Activated naive CD4-positive, alpha-beta T cell treated with anti-CD3 and anti-CD28 coated beads for 36 hours (primary cell): ENCODE measurements around the gene STEAP1. TPM values are rescaled to one million over a fixed set of nuclear protein-coding genes. Genes with fewer than 3 reads are reported as not detected.
A peak's percentile ranks its signal among the peaks of the same experiment; 100 is the strongest.
"Not testable (repeated sequence)": the region's sequence is repeated elsewhere in the genome, so short reads cannot be mapped to it uniquely, and the experiment has no call there.

Experiments
- CTCF ChIA-PET: fragments of 350-600 bp; sonication (Branson Sonifier 250); formaldehyde crosslinking; loops from one replicate; lab custom pipeline; 2021; ENCODE audit warnings: antibody characterized with exemption; lab: Charles Lee
- DNase-seq: peaks from one replicate; pipeline ENCODE4 v3.0.0-alpha.2; 2020
- H3K27ac Mint-ChIP-seq: one replicate; pipeline ENCODE4 v1.8.0; 2021; ENCODE audit warnings: mild to moderate bottlenecking, mixed read lengths
- H3K27me3 Mint-ChIP-seq: one replicate; pipeline ENCODE4 v1.8.0; 2021; ENCODE audit warnings: low read depth, mixed read lengths
- H3K36me3 Mint-ChIP-seq: one replicate; pipeline ENCODE4 v1.8.0; 2021; ENCODE audit warnings: low read depth, mixed read lengths
- H3K4me1 Mint-ChIP-seq: one replicate; pipeline ENCODE4 v1.8.0; 2021; ENCODE audit warnings: low read depth, mixed read lengths
- H3K4me3 Mint-ChIP-seq: one replicate; pipeline ENCODE4 v1.8.0; 2021; ENCODE audit warnings: mild to moderate bottlenecking, moderate library complexity, mixed read lengths
- H3K9me3 Mint-ChIP-seq: one replicate; pipeline ENCODE4 v1.8.0; 2021; ENCODE audit warnings: mixed read lengths
- intact Hi-C: fragments of 100-400 bp; cut with micrococcal nuclease; formaldehyde crosslinking; loops from one replicate; pipeline ENCODE4 v1.15.1; 2023
- total RNA-seq, 2 experiments: library from RNA; stranded (reverse); gene quantifications; one replicate each; pipeline ENCODE4 v1.2.3, GENCODE V29; 2021

STEAP1 gene
- total RNA-seq, result 1 to 10 TPM; 2.6 to 3.3 TPM

GRCh38 chr7:90153943-90154771, at the start of gene STEAP1:
TSS of gene STEAP1 (plus strand) at chr7:90154469. CDS start at chr7:90159789, 5,320 bp downstream.
- CTCF ChIA-PET, result interaction anchor here (0.6 to 2.9 kb wide), 18 partner anchors 12 to 1112 kb away, joined by 3 to 31 read pairs (median 4); partner anchors contain the start of gene STEAP2
- peak; percentile 90 for DNase-seq
- intact Hi-C loops, result loop anchor here (1.0 to 5.0 kb wide), 8 partner anchors 25 to 473 kb away; partner anchors contain the start of genes CLDN12 and STEAP2
- H3K9me3 Mint-ChIP-seq, H3K27ac Mint-ChIP-seq, H3K36me3 Mint-ChIP-seq, H3K4me1 Mint-ChIP-seq: not testable (repeated sequence)
- Mint-ChIP-seq H3K27me3 (peaks cover 23% of the 10 kb centered on the region), H3K4me3 (peak within 1 kb of the TSS; percentile 66)

- not testable (repeated sequence) for H3K4me1 Mint-ChIP-seq, H3K4me3 Mint-ChIP-seq, DNase-seq, H3K27ac Mint-ChIP-seq, H3K9me3 Mint-ChIP-seq, H3K36me3 Mint-ChIP-seq
- CTCF ChIA-PET, result interaction anchor here (0.7 kb wide), 1 partner anchor 123 kb away, joined by 4 read pairs; no protein-coding TSS in a partner anchor
- intact Hi-C loops, result loop anchor here (5.0 to 10.0 kb wide), 3 partner anchors 490 to 1713 kb away; no protein-coding TSS in a partner anchor
- H3K27me3 Mint-ChIP-seq, result peaks cover 19% of the 10 kb centered on the region
Observed at GRCh38 chr7:90114972-90115371, 39.3 kb upstream of the STEAP1 start.

DNA sequence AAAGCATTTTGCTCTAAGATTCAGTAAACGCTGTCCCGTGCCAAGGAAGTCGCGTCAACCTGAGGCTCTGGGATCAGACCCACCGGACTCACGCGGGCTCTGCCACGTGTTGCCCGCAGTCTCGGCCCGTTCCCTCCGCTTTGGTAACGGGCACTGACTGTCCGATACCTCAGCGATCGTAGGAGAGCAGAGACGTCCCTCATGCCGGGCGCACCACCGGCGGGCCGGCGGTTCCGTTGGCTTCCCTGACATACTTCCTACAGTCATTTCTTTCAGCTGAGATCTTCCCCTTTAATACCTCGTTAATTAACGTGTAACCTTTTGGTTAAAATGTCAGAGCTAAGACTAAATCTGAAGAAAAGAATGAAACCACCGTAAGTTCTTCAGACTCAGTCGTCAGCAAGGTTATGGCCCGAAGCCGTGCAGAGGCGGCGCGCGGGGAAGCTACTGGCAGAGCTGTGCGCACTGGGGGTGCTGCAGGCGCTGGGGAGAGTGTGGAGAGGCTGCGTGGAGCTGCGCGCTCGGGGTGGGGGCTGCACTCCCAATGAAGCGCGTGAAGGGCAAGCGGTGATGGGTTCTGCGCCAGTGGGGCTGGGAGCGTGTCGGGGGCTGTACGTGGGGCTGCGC, 35.6 kb upstream of the STEAP1 start:
- not testable (repeated sequence) for H3K4me1 Mint-ChIP-seq

GRCh38 chr7:90119178-90119971, 34.9 kb upstream of the STEAP1 start:
- CTCF ChIA-PET, result no interaction called here
- H3K27ac Mint-ChIP-seq, result no peak overlapping the region
- intact Hi-C loops, result loop anchor here (2.0 to 10.0 kb wide), 4 partner anchors 495 to 1877 kb away; no protein-coding TSS in a partner anchor
- peaks cover 5% of the 10 kb centered on the region for H3K4me1 Mint-ChIP-seq
- H3K36me3 Mint-ChIP-seq, result no peaks in the 10 kb centered on the region
- H3K4me3 Mint-ChIP-seq, result peak overlapping the region; percentile 50
- DNase-seq, result peak; percentile 51
- H3K27me3 Mint-ChIP-seq, result peaks cover 23% of the 10 kb centered on the region
- H3K9me3 Mint-ChIP-seq, result no peaks in the 10 kb centered on the region

More for the DNA sequence above, 35.6 kb upstream of the STEAP1 start:
- H3K27ac Mint-ChIP-seq, H3K9me3 Mint-ChIP-seq, CTCF ChIA-PET, H3K36me3 Mint-ChIP-seq: not testable (repeated sequence)
- intact Hi-C loops, result loop anchor here (2.0 to 10.0 kb wide), 4 partner anchors 494 to 1876 kb away; no protein-coding TSS in a partner anchor
- peak; percentile 19 for DNase-seq
- H3K4me3 Mint-ChIP-seq, result peak overlapping the region; percentile 50
- H3K27me3 Mint-ChIP-seq, result peaks cover 23% of the 10 kb centered on the region

GRCh38 chr7:90120205-90120604, 34.1 kb upstream of the STEAP1 start:
- H3K9me3 Mint-ChIP-seq, CTCF ChIA-PET, intact Hi-C loops, DNase-seq, H3K27ac Mint-ChIP-seq, H3K36me3 Mint-ChIP-seq, H3K4me1 Mint-ChIP-seq: not testable (repeated sequence)
- Mint-ChIP-seq H3K4me3 (peak overlapping the region; percentile 50), H3K27me3 (peaks cover 23% of the 10 kb centered on the region)

DNA sequence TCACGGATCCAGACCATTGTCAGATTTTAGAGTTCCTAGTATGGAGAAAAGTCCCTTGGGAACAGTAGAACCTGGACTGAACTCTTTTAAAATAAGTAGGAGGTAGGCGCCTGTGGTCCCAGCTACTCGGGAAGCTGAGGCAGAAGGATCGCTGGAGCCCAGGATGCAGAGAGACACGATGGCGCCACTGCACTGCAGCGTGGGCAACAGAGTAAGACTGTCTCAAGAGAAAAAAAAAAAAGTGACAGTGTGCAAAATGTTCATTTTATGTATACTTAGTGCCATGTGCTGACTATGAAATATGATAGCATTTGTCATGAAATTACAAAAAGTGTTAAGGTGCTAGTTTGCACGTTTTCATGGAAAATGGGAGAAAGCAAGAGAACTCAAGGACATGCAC, 22.5 kb upstream of the STEAP1 start:
- intact Hi-C loops, H3K4me3 Mint-ChIP-seq, H3K9me3 Mint-ChIP-seq, CTCF ChIA-PET, H3K27ac Mint-ChIP-seq, H3K4me1 Mint-ChIP-seq, DNase-seq, H3K36me3 Mint-ChIP-seq: not testable (repeated sequence)
- H3K27me3 Mint-ChIP-seq, result peaks cover 12% of the 10 kb centered on the region

GRCh38 chr7:90147079-90147960, 6.9 kb upstream of the STEAP1 start:
- DNase-seq, H3K27ac Mint-ChIP-seq, H3K36me3 Mint-ChIP-seq, H3K4me1 Mint-ChIP-seq, H3K27me3 Mint-ChIP-seq, H3K4me3 Mint-ChIP-seq, CTCF ChIA-PET, intact Hi-C loops, H3K9me3 Mint-ChIP-seq: not testable (repeated sequence)

- DNase-seq, result peak; percentile 52
- H3K27me3 Mint-ChIP-seq, H3K4me3 Mint-ChIP-seq, H3K27ac Mint-ChIP-seq, intact Hi-C loops, H3K9me3 Mint-ChIP-seq, H3K36me3 Mint-ChIP-seq, H3K4me1 Mint-ChIP-seq: not testable (repeated sequence)
- CTCF ChIA-PET, result interaction anchor here (0.6 to 1.1 kb wide), 3 partner anchors 13 to 937 kb away, joined by 3 to 5 read pairs (median 4); no protein-coding TSS in a partner anchor
Observed at GRCh38 chr7:90149428-90149827, 4.8 kb upstream of the STEAP1 start.

DNA sequence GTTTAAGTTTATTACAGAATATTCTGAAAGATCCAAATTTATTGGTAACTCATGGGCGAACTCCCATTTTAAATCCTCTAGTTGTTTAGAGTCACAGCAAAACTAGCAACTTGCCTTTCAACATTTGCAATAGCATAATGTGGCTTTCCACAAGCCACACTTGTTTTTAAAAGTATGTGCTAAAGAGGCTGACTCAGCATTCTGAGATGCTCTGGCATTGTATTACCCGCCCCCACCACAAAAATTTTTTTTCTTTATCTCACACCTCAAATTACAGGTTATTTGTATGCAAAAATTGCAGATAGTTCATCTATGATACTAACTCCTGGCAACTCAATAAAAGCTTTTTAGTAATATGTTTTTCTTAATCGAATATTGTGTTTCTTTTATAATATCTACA, 2.4 kb upstream of the STEAP1 start:
- not testable (repeated sequence) for H3K9me3 Mint-ChIP-seq, H3K4me1 Mint-ChIP-seq, H3K27ac Mint-ChIP-seq, H3K4me3 Mint-ChIP-seq, H3K36me3 Mint-ChIP-seq, DNase-seq
- CTCF ChIA-PET, result interaction anchor here (0.9 to 2.9 kb wide), 4 partner anchors 94 to 277 kb away, joined by 3 to 21 read pairs (median 6); no protein-coding TSS in a partner anchor
- intact Hi-C loops, result loop anchor here (5.0 kb wide), 1 partner anchor 475 kb away; no protein-coding TSS in a partner anchor
- peaks cover 17% of the 10 kb centered on the region for H3K27me3 Mint-ChIP-seq

DNA sequence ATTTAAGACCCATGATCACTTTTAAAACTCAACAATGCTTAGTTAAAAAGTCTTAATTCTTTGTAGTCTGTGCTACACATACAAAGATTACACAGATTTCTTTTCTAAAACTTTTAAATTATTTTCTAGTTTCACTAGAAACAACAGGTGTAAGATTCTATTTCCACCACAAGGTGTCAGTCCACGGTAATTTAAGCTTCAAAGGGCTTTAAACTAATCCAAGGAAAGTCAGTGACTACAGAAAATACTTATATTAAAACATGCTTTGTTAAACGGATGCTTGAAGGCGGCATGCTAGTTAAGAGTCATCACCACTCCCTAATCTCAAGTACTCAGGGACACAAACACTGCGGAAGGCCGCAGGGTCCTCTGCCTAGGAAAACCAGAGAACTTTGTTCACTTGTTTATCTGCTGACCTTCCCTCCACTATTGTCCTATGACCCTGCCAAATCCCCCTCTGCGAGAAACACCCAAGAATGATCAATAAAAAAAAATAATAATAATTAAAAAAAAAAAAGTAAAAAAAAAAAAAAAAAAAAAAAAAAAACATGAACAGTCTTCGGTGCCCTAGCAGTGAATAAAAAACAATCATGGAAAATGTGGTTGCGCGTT, 1.5 kb upstream of the STEAP1 start:
- CTCF ChIA-PET, result interaction anchor here (0.6 to 2.9 kb wide), 7 partner anchors 42 to 276 kb away, joined by 3 to 21 read pairs (median 4); no protein-coding TSS in a partner anchor

GRCh38 chr7:90155206-90155605, 937 bp downstream of the STEAP1 start:
- no peaks in the 10 kb centered on the region for H3K9me3 Mint-ChIP-seq
- peaks cover 3% of the 10 kb centered on the region for H3K4me1 Mint-ChIP-seq
- peaks cover 23% of the 10 kb centered on the region for H3K27me3 Mint-ChIP-seq
- no peak overlapping the region for H3K4me3 Mint-ChIP-seq
- H3K27ac Mint-ChIP-seq, result no peak overlapping the region
- H3K36me3 Mint-ChIP-seq, result no peaks in the 10 kb centered on the region
- DNase-seq, result no peak
- intact Hi-C loops, result no loop called here
- CTCF ChIA-PET, result interaction anchor here (1.9 kb wide), 1 partner anchor 272 kb away, joined by 31 read pairs; no protein-coding TSS in a partner anchor

More for the DNA sequence above, 1.5 kb upstream of the STEAP1 start:
- not testable (repeated sequence) for H3K4me3 Mint-ChIP-seq, H3K4me1 Mint-ChIP-seq, H3K27ac Mint-ChIP-seq, H3K36me3 Mint-ChIP-seq, H3K9me3 Mint-ChIP-seq
- peak; percentile 32 for DNase-seq
- H3K27me3 Mint-ChIP-seq, result peaks cover 23% of the 10 kb centered on the region
- intact Hi-C loops, result loop anchor here (5.0 kb wide), 1 partner anchor 475 kb away; no protein-coding TSS in a partner anchor
